ENCODE measurements around the gene LYST.

- TF ChIP-seq CTCF (optimal IDR thresholded peaks at IDR 0.05 in 1 of 3, IDR thresholded peaks at IDR 0.05 in 1 of 3, conservative IDR thresholded peaks at IDR 0.05 in 1 of 3; ENCODE audit: extremely low read depth in 1 of 3, insufficient read depth in 2 of 3, low read length in 3 of 3) (no peak), EZH2 (IDR thresholded peaks at IDR 0.05; ENCODE audit: low read length) (no peak)
Observed at GRCh38 chr1:235887676-235888075, 21.0 kb upstream of the LYST start.
